Parathyroid adenoma (tissue), 2 donors: ENCODE measurements around the gene NOB1.

ENCODE experiments used
- H2AFZ ChIP-seq: fragments of 300-600 bp; sonication (generic); one replicate; pipeline ENCODE4 v1.7.0; 2017; ENCODE audit warnings: antibody characterized with exemption, mild to moderate bottlenecking
- H3K27ac ChIP-seq: fragments of 300-600 bp; sonication (generic); one replicate; pipeline ENCODE4 v1.7.0; 2017
- H3K27me3 ChIP-seq: fragments of 300-600 bp; sonication (generic); one replicate; pipeline ENCODE4 v1.7.0; 2017; ENCODE audit warnings: low read length; ENCODE audit not compliant: control insufficient read depth, insufficient read depth
- H3K36me3 ChIP-seq: fragments of 300-600 bp; sonication (generic); one replicate; pipeline ENCODE4 v1.7.0; 2017; ENCODE audit warnings: low read length; ENCODE audit not compliant: control insufficient read depth, insufficient read depth
- H3K4me1 ChIP-seq: fragments of 300-600 bp; sonication (generic); one replicate; pipeline ENCODE4 v1.7.0; 2017; ENCODE audit warnings: control low read depth
- H3K4me2 ChIP-seq: fragments of 300-600 bp; sonication (generic); one replicate; pipeline ENCODE4 v1.7.0; 2017; ENCODE audit warnings: low read length
- H3K4me3 ChIP-seq: fragments of 300-600 bp; sonication (generic); one replicate; pipeline ENCODE4 v1.7.0; 2017; ENCODE audit warnings: low read depth, low read length
- H3K79me2 ChIP-seq: fragments of 300-600 bp; sonication (generic); one replicate; pipeline ENCODE4 v1.7.0; 2017; ENCODE audit warnings: control low read depth
- H3K9ac ChIP-seq: fragments of 300-600 bp; sonication (generic); one replicate; pipeline ENCODE4 v1.7.0; 2017; ENCODE audit warnings: mild to moderate bottlenecking
- H3K9me3 ChIP-seq: fragments of 300-600 bp; sonication (generic); one replicate; pipeline ENCODE4 v1.7.0; 2017; ENCODE audit warnings: low read length; ENCODE audit not compliant: control insufficient read depth
- TF ChIP-seq, protein P1 (sequence below): fragments of 300-600 bp; sonication (generic); IDR thresholded peaks from one replicate; pipeline ENCODE4 v1.7.0; 2017; ENCODE audit warnings: antibody characterized with exemption, mild to moderate bottlenecking
- donor health status: primary hyperparathyroidism.

NOB1 gene

DNA sequence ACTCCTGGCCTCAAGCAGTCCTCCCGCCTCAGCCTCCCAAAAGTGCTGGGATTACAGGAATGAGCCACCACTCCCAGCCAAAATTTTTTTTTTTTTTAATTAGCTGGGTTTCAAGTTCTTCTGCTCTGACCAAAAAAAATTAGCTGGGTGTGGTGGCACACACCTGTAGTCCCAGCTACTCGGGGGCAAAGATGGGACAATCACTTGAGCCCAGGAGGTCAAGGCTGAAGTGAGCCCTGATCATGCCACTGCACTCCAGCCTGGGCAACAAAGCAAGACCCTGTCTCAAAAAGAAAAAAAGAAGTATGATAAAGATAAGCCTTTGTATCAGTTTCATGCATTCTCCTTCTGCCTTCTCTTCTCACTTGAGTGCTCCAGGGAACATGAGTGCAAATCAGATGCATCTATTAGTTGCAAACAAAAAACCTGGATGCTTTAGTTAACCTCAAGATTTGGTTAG lies 30.3 kb downstream of the NOB1 start:
- peaks cover 6% of the 10 kb centered on the region for H3K4me1 ChIP-seq
- no peak overlapping the region for H3K4me2 ChIP-seq
- no peak overlapping the region for H3K9ac ChIP-seq
- H3K27me3 ChIP-seq = no peaks in the 10 kb centered on the region
- no peak overlapping the region for H3K4me3 ChIP-seq
- TF ChIP-seq, protein P1, sequence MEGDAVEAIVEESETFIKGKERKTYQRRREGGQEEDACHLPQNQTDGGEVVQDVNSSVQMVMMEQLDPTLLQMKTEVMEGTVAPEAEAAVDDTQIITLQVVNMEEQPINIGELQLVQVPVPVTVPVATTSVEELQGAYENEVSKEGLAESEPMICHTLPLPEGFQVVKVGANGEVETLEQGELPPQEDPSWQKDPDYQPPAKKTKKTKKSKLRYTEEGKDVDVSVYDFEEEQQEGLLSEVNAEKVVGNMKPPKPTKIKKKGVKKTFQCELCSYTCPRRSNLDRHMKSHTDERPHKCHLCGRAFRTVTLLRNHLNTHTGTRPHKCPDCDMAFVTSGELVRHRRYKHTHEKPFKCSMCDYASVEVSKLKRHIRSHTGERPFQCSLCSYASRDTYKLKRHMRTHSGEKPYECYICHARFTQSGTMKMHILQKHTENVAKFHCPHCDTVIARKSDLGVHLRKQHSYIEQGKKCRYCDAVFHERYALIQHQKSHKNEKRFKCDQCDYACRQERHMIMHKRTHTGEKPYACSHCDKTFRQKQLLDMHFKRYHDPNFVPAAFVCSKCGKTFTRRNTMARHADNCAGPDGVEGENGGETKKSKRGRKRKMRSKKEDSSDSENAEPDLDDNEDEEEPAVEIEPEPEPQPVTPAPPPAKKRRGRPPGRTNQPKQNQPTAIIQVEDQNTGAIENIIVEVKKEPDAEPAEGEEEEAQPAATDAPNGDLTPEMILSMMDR = no peak
- no peaks in the 10 kb centered on the region for H3K36me3 ChIP-seq
- no peaks in the 10 kb centered on the region for H3K79me2 ChIP-seq
- no peak overlapping the region for H3K27ac ChIP-seq
- no peaks in the 10 kb centered on the region for H3K9me3 ChIP-seq
- no peak overlapping the region for H2AFZ ChIP-seq

DNA sequence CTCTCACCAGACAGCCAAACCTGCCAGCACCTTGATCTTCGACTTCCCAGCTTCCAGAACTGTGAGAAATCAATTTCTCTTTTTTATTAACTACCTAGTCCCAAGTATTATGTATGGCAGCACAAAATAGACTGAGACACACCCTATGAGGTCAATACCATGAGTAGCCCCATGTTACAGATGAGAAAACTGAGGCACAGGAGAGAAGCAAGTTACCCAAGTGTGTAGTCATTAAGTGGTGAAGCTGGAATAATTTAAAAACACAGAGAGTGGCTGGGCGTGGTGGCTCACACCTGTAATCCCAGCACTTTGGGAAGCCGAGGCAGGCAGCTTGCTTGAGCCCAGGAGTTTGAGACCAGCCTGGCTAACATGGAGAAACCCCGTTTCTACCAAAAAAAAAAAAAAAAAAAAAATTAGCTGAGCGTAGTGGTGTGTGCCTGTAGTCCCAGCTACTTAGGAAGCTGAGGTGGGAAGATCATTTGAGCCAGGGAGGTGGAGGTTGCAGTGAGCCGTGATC lies 33.2 kb downstream of the NOB1 start:
- H3K4me3 ChIP-seq = no peak overlapping the region
- no peak overlapping the region for H3K27ac ChIP-seq
- H3K4me1 ChIP-seq = no peaks in the 10 kb centered on the region
- H3K27me3 ChIP-seq = no peaks in the 10 kb centered on the region
- H3K9ac ChIP-seq = no peak overlapping the region
- no peak overlapping the region for H2AFZ ChIP-seq
- H3K4me2 ChIP-seq = no peak overlapping the region
- no peaks in the 10 kb centered on the region for H3K9me3 ChIP-seq
- TF ChIP-seq, protein P1 = no peak
- no peaks in the 10 kb centered on the region for H3K79me2 ChIP-seq
- H3K36me3 ChIP-seq = no peaks in the 10 kb centered on the region

DNA sequence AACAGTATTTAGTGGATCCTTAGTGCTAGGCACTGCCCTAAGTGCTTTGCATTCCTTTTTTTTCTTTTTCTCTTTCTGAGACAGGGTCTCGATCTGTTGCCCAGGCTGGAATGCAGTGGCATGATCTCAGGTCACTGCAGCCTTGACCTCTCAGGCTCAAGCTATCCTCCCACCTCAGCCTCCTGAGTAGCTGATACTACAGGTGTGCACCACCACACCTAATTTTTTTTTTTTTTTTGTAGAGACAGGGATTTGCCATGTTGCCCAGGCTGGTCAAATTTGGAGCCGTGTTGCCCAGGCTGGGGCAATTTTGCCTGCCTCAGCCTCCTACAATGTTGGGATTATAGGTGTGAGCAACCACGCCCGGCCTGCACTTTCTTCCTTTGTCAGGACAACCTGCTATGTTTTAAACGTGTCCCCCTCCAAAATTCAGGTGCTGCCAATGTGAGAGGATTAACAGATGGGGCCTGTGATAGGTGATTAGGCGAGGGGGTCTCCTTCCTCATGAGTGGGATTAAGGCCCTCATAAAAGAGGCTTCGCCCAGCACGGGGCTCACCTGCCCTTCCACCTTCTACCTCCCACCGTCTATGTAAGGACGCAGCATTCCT lies 33.8 kb downstream of the NOB1 start:
- H3K27ac ChIP-seq = no peak overlapping the region

DNA sequence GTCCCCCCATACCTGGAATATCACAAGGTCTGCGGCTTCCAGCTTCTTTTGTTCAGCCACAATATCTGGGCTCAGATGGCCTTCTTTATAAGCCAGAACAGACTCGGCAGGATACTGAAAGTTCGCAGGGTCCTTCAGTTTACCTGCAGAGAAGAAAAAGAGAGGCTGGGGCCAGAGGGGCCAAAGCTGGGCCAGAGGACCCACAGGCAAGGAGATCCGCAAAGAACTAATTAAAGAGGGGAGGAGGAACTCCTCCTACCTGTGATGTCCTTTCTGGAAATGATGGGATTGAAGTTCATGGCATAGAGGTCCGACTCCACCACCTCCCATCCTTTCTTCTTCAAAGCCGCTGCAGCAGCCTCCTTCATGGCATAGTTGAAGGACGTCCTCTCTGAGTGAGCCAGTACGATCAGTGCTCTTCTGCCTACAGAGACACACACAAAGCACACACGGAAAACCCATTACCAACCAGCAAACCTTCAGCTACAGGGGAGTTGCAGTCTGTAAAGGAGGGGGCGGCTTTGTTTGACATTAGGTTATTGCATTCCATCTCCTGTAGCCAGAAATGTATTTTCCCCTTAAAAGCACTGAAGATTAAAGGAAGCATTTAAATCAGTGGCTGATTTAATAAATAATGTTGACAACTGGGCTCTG lies 36.5 kb downstream of the NOB1 start:
- H3K27me3 ChIP-seq = no peaks in the 10 kb centered on the region
- no peaks in the 10 kb centered on the region for H3K9me3 ChIP-seq
- H3K79me2 ChIP-seq = no peaks in the 10 kb centered on the region
- H3K4me3 ChIP-seq = no peak overlapping the region
- TF ChIP-seq, protein P1 = no peak
- no peaks in the 10 kb centered on the region for H3K36me3 ChIP-seq
- no peak overlapping the region for H3K9ac ChIP-seq
- no peak overlapping the region for H3K4me2 ChIP-seq
- no peak overlapping the region for H3K27ac ChIP-seq
- no peak overlapping the region for H2AFZ ChIP-seq
- H3K4me1 ChIP-seq = no peaks in the 10 kb centered on the region

More for the DNA sequence above, 33.8 kb downstream of the NOB1 start:
- H3K4me2 ChIP-seq = no peak overlapping the region
- no peak overlapping the region for H2AFZ ChIP-seq
- H3K27me3 ChIP-seq = no peaks in the 10 kb centered on the region
- H3K79me2 ChIP-seq = no peaks in the 10 kb centered on the region
- no peaks in the 10 kb centered on the region for H3K4me1 ChIP-seq
- TF ChIP-seq, protein P1 = no peak
- H3K9ac ChIP-seq = no peak overlapping the region
- no peaks in the 10 kb centered on the region for H3K9me3 ChIP-seq
- H3K36me3 ChIP-seq = no peaks in the 10 kb centered on the region
- no peak overlapping the region for H3K4me3 ChIP-seq
